Retinal pigment epithelial cell (primary cell): Measurements from ENCODE around the gene MPST.

Experiments
- DNase-seq: peaks from one replicate; pipeline ENCODE4 v3.0.0-alpha.2; 2010; ENCODE audit warnings: low read depth
- H3K4me3 ChIP-seq: 2 replicates; pipeline ENCODE4 v1.5.1; 2011; ENCODE audit warnings: mild to moderate bottlenecking, low read length, control low read depth, moderate library complexity
- TF ChIP-seq, protein P1 (sequence below): conservative IDR thresholded peaks from 2 replicates; pipeline ENCODE4 v1.5.1; 2011; ENCODE audit warnings: low read depth, low read length, control low read depth, inconsistent platforms

The MPST gene

DNA sequence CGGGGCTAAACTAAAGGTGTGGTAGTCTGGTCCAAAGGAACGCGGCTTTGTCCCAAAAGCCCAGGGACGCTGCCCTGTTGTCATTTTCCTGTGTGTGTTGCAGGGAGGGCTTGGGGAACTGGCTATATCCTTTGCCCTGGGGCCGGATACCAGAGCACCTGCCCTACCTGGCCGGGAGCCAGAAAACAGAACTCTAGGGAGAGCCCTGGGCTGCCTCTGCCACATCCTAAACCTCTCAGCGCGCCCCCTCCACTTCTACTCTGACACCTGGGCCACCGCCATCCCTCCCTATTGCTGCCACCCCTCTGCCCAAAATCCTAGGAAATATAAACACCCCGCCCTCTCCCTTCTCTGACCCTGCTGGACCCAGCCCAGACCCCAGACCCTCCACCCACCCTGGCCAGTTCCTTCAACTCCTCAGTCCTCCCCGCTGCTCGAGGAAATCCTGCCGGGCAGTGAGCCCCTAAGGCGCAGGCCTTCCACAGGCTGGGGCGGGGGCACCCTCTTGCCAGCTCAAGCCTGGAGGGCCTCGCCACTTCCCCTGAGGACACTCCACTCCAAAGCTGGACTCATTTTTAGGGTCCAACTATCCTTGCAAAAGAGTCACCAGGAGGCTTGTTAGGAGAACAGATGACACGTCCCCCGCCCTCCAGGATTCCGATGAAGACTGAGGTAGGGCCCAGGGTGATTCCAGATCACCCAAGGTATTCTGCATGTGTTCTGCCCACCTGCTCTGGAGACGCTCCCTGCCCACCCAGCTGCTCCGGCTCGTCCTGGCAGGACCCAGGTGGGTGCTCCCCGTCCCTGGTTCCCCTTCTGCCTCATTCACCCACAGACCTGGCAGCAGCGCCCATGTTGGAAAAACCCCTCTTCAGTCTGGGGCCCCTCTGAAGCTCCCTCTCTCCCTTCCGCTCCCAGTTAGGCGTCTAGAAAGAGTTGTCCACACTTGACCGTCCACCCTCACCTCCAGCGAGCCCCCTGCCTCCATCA, 44.2 kb downstream of the MPST start:
- TF ChIP-seq, protein P1, sequence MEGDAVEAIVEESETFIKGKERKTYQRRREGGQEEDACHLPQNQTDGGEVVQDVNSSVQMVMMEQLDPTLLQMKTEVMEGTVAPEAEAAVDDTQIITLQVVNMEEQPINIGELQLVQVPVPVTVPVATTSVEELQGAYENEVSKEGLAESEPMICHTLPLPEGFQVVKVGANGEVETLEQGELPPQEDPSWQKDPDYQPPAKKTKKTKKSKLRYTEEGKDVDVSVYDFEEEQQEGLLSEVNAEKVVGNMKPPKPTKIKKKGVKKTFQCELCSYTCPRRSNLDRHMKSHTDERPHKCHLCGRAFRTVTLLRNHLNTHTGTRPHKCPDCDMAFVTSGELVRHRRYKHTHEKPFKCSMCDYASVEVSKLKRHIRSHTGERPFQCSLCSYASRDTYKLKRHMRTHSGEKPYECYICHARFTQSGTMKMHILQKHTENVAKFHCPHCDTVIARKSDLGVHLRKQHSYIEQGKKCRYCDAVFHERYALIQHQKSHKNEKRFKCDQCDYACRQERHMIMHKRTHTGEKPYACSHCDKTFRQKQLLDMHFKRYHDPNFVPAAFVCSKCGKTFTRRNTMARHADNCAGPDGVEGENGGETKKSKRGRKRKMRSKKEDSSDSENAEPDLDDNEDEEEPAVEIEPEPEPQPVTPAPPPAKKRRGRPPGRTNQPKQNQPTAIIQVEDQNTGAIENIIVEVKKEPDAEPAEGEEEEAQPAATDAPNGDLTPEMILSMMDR = no peak
- no peak overlapping the region for H3K4me3 ChIP-seq
- no peak for DNase-seq

- no peak overlapping the region for H3K4me3 ChIP-seq
- TF ChIP-seq, protein P1 = no peak
- no peak for DNase-seq
Measured at GRCh38 chr22:37064553-37064952, 45.0 kb downstream of the MPST start.

DNA sequence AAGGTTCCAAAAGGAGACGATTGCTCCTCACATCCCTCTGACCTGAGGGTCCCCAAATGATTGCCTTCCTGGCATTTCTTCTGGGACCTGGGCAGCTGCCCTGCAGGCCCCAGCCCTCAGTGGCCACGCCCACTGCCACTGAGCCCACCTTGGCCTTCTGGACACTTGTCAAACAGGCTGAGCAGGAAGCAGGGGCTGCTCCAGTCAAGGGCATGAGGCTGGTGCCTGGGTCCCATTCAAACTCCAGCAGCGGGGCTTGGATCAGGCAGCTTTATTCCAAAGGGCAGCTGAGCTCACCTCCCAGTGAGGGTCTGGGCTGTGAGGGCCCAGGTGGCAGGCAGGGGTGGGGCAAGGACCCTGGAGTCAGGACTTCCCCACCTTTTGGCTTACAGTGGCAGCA, 45.6 kb downstream of the MPST start:
- TF ChIP-seq, protein P1 = no peak
- H3K4me3 ChIP-seq = no peak overlapping the region
- no peak for DNase-seq

- TF ChIP-seq, protein P1 = no peak
- no peak for DNase-seq
- no peak overlapping the region for H3K4me3 ChIP-seq
Measured at GRCh38 chr22:37065961-37066360, 46.4 kb downstream of the MPST start.

GRCh38 chr22:37067428-37067827, 47.9 kb downstream of the MPST start:
- no peak for DNase-seq
- H3K4me3 ChIP-seq = no peak overlapping the region
- TF ChIP-seq, protein P1 = no peak

- no peak for DNase-seq
- H3K4me3 ChIP-seq = no peak overlapping the region
- TF ChIP-seq, protein P1 = no peak
Measured at GRCh38 chr22:37068859-37069258, 49.3 kb downstream of the MPST start.

DNA sequence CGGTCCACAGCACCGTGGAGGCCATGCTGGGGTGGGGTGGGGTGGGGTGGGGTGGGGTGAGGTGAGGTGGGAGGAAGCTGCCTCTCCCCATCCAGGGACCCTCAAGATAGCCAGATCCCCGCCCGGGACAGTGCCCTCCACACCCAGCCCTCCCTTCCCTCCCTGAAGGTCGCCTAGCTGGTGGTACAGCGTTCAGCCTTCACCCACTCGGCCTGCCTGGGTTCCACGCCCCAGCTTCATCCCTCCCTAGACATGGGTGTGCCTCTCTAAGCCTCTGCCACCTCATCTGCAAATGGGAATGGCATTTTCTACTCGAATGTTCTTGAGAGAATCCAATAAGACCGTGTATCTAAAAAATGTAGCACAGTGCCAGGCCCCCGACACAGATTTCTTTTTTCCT, 49.8 kb downstream of the MPST start:
- TF ChIP-seq, protein P1 = no peak
- no peak overlapping the region for H3K4me3 ChIP-seq
- no peak for DNase-seq
